H54 (cell line): ENCODE measurements around the gene SRSF10.
"Not testable (repeated sequence)": the region's sequence is repeated elsewhere in the genome, so short reads cannot be mapped to it uniquely, and the experiment has no call there.

ENCODE experiments used
- DNase-seq: peaks from one replicate; pipeline ENCODE4 v3.0.0; 2011; ENCODE audit warnings: low spot score, mixed read lengths; ENCODE audit not compliant: insufficient read length
- FAIRE-seq: peaks from 3 replicates; lab custom pipeline; 2011; peaks lifted over from hg19 to GRCh38; lab: Jason Lieb, UNC
- POLR2A ChIP-seq: IDR thresholded peaks from 2 replicates; pipeline ENCODE4 v1.6.1; 2011; ENCODE audit warnings: low read depth, mild to moderate bottlenecking, low read length

SRSF10 gene

GRCh38 chr1:23979881-23980727, at the start of gene SRSF10:
TSS of gene SRSF10 (minus strand) at chr1:23980327. CDS start at chr1:23980255, 72 bp downstream.
- TF ChIP-seq POLR2A: peak; percentile 89
- DNase-seq (peak; percentile 77), FAIRE-seq (peak; percentile 86)

- DNase-seq: no peak
Observed at GRCh38 chr1:24027838-24028468, 47.8 kb upstream of the SRSF10 start.

DNA sequence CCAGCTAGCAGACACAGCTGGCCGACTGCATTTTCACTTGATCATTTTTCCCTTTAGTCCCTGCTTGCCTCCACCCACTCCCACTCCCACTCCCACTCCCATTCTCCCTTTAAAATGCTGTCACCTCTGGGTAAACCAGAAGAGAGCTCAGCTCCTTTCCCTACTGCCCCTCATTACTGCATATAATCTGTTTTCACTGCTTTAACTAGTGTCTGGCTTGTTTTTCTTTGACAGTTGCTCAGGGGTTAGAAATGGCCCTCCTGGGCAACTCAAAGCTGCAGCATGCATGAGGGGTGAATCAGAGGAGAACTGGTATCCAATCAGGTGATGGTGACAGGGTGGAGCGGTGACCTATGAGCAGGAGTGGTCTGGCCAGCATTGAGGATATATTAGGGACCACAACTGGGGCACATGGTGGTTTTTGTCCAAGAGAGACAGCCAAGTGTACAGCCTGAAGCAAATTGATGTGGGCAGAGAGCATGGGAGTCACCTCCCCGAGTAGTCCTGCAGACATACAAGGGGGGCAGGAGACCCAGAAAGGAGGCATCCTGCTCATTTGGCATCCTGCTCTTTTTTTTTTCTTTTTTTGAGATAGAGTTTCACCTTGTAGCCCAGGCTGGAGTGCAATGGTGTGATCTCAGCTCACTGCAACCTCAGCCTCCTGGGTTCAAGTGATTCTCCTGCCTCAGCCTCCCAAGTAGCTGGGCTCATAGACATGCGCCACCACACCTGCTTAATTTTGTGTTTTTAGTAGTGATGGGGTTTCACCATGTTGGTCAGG, 42.6 kb upstream of the SRSF10 start:
- TF ChIP-seq POLR2A: peak; percentile 43
- DNase-seq (peak; percentile 77), FAIRE-seq (peak; percentile 89)

More at GRCh38 chr1:24027838-24028468, 47.8 kb upstream of the SRSF10 start:
- no peak for TF ChIP-seq POLR2A
- FAIRE-seq: peak; percentile 77

- DNase-seq: no peak
- no peak for TF ChIP-seq POLR2A
- no peak for FAIRE-seq
Observed at GRCh38 chr1:24021403-24022266, 41.5 kb upstream of the SRSF10 start.

- no peak for DNase-seq
- TF ChIP-seq POLR2A: no peak
- no peak for FAIRE-seq
Observed at GRCh38 chr1:24020470-24020869, 40.3 kb upstream of the SRSF10 start.

DNA sequence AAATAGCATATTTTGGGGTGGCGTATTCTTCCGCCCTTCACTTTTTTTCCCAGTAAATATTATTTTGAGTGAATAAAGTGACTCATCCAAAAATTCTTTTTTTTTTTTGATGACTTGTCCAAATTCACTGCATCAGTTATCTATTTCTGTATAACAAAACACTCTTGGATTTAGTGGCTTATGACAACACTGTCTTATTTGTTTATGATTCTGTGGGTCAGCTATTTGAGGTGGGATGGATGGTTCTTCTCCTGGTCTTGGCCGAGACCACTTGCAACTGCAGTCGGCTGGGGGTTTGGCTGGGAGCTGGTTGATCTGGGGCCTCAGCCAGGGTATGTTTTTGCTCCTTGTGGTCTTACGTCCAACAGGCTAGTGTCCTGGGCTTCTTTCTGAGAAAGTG, 39.9 kb upstream of the SRSF10 start:
- DNase-seq (no peak), FAIRE-seq (no peak)
- no peak for TF ChIP-seq POLR2A

DNA sequence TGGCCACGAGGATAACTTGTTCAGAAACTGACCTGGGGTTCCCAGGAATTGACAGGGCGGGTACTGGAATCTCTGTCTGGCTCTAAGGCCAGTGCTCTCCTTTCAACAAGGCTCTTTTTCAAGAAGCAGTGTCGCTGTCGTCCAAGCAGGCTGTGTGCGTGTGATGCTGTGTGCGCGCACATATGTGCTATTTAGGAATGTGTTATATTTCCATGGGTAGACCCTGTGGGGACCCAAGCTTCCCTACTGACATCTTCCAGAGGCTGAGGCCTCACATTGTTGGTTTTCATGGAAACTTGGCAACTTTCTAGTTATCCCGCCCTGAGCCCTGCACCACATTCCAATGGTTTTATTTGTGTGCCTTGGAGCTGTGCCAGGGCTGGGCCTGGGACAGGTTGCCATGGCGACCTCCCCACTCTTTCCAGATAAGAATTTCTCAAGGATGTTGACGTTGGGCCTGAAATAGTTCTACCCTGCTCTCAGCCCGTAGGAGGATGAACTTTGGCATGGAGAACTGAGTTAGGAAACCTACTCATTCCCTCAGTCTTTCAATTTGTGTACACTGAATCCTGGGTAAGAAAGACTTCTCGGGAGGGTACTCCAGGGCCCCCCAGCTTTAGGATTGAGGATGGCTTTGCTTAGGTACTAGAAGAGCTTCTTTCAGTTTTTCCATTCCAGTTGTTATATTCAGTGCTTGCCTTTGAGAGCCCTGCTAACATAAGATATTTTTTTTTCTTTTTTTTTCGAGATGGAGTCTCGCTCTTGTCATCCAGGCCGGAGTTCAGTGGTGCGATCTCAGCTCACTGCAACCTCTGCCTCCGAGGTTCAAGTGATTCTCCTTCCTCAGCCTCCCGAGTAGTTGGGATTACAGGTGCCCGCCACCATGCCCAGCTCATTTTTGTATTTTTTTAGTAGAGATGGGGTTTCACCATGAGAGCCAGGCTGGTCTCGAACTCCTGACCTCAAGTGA, 38.8 kb upstream of the SRSF10 start:
- TF ChIP-seq POLR2A: no peak
- peak; percentile 55 for DNase-seq
- peak; percentile 85 for FAIRE-seq

- DNase-seq: no peak
- TF ChIP-seq POLR2A: no peak
- no peak for FAIRE-seq
Observed at GRCh38 chr1:24015221-24016210, 35.4 kb upstream of the SRSF10 start.

GRCh38 chr1:24012878-24013277, 32.8 kb upstream of the SRSF10 start:
- FAIRE-seq, DNase-seq: not testable (repeated sequence)

DNA sequence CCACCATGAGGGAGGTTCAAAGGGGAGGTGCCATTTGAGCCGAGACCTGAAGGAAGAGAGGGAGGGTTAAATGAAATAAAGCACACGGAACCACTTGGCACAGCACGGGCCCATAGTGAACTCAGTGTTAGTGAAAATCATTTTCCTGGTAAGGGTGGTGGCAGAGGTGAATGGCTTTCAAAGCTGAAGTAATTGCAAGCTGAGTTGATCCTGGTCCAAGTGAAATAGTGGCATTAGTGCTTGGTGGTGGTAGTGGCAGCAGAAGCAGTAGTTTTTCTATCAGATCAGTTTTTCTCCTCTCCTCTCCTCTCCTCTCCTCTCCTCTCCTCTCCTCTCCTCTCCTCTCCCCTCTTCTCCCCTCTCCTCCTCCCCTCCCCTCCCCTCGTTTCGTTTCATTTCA, 30.5 kb upstream of the SRSF10 start:
- no peak for TF ChIP-seq POLR2A
- FAIRE-seq: no peak
- DNase-seq: no peak

GRCh38 chr1:24009406-24009805, 29.3 kb upstream of the SRSF10 start:
- FAIRE-seq (peak; percentile 86), DNase-seq (peak; percentile 54)
- no peak for TF ChIP-seq POLR2A

DNA sequence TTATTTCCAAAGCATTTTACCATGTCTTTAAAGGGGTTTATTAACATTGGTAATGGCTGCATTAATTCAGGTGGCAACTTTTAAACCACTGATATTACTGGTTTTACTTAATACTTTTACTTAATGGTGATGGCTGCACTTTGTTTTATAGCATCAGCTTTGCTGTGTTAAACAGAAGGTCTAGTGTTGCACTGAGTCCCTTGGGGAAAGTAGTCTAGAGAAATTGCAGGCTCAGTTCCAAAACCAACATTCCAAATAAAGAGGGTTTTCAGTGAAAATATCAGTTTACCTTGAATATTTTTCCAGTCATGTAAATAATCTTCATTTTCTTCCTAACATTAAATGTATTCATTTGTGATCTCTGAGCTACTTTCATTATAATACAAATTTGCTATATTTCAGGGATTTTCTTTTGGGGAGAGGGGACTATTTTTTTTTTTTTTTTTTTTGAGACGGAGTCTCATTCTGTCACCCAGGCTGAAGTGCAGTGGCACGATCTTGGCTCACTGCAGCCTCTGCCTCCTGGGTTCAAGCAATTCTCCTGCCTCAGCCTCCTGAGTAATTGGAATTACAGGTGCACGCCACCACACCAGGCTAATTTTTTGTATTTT, 28.6 kb upstream of the SRSF10 start:
- FAIRE-seq, DNase-seq: not testable (repeated sequence)
